ENCODE data around the gene LINGO4.

The LINGO4 gene

GRCh38 chr1:151805066-151805820 is at the start of gene LINGO4:
Gene LINGO4 (minus strand): TSS chr1:151805419. CDS start chr1:151802704, 2,715 bp downstream.
- DNase-seq (ENCODE audit: low spot score) = no peak

GRCh38 chr1:151854658-151855057 is 49.4 kb upstream of the LINGO4 start:
- DNase-seq (ENCODE audit: low spot score) = no peak

- no peak for DNase-seq (ENCODE audit: low spot score)
These were observed 48.3 kb upstream of the LINGO4 start, which contains the start of gene THEM5 for GRCh38 chr1:151853411-151853943. Gene THEM5 (minus strand): TSS chr1:151853712. CDS start chr1:151853565, 147 bp downstream.

GRCh38 chr1:151852733-151853132 is 47.5 kb upstream of the LINGO4 start:
- no peak for DNase-seq (ENCODE audit: low spot score)

- DNase-seq (ENCODE audit: low spot score) = no peak
These were observed 46.7 kb upstream of the LINGO4 start for GRCh38 chr1:151851886-151852285.

- no peak for DNase-seq (ENCODE audit: low spot score)
These were observed 44.7 kb upstream of the LINGO4 start for GRCh38 chr1:151849871-151850270.

GRCh38 chr1:151849126-151849525 is 43.9 kb upstream of the LINGO4 start:
- no peak for DNase-seq (ENCODE audit: low spot score)

GRCh38 chr1:151847867-151848596 is 42.8 kb upstream of the LINGO4 start:
- DNase-seq (ENCODE audit: low spot score) = no peak

- no peak for DNase-seq (ENCODE audit: low spot score)
These were observed 41.5 kb upstream of the LINGO4 start for GRCh38 chr1:151846686-151847237.

GRCh38 chr1:151846062-151846568 is 40.9 kb upstream of the LINGO4 start:
- no peak for DNase-seq (ENCODE audit: low spot score)

- DNase-seq (ENCODE audit: low spot score) = no peak
These were observed 38.2 kb upstream of the LINGO4 start for GRCh38 chr1:151843398-151843797.

- no peak for DNase-seq (ENCODE audit: low spot score)
These were observed 35.9 kb upstream of the LINGO4 start for GRCh38 chr1:151841141-151841540.

GRCh38 chr1:151840421-151840820 is 35.2 kb upstream of the LINGO4 start:
- DNase-seq (ENCODE audit: low spot score) = no peak

GRCh38 chr1:151839457-151840403 is 34.5 kb upstream of the LINGO4 start, which contains the start of gene C2CD4D:
Gene C2CD4D (minus strand): TSS chr1:151839820. CDS start chr1:151838989, 831 bp downstream.
- no peak for DNase-seq (ENCODE audit: low spot score)

GRCh38 chr1:151839082-151839412 is 33.8 kb upstream of the LINGO4 start:
- no peak for DNase-seq (ENCODE audit: low spot score)

GRCh38 chr1:151838222-151839081 is 33.2 kb upstream of the LINGO4 start:
- DNase-seq (ENCODE audit: low spot score) = no peak

- DNase-seq (ENCODE audit: low spot score) = no peak
These were observed 32.6 kb upstream of the LINGO4 start for GRCh38 chr1:151837884-151838221.

- no peak for DNase-seq (ENCODE audit: low spot score)
These were observed 32.0 kb upstream of the LINGO4 start for GRCh38 chr1:151837197-151837596.

GRCh38 chr1:151835596-151835995 is 30.4 kb upstream of the LINGO4 start:
- DNase-seq (ENCODE audit: low spot score) = no peak

GRCh38 chr1:151834239-151834638 is 29.0 kb upstream of the LINGO4 start:
- DNase-seq (ENCODE audit: low spot score) = no peak
